Heart left ventricle (tissue), 16 donors: ENCODE data around the gene YARS1. TPM values are rescaled to one million over a fixed set of nuclear protein-coding genes. Genes with fewer than 3 reads are reported as not detected.
A peak's percentile ranks its signal among the peaks of the same experiment; 100 is the strongest.

Experiments used
- ATAC-seq, 4 donors: fragments of 200-7000 bp; cut with Tn5 transposase; one replicate each; pipeline ENCODE4 v1.9.1; 2020 to 2022; ENCODE audit warnings: moderate library complexity in 4 of 4, mild to moderate bottlenecking in 3 of 4, moderate number of reproducible peaks in 1 of 4
- DNase-seq, 5 donors: peaks; one replicate each; pipeline ENCODE4 v3.0.0-alpha.2; 2020
- H3K27ac ChIP-seq, 12 donors: fragments of 200-600 bp; sonication (generic) in 4 of 12; one replicate each; pipeline versions ENCODE4 v1.5.0 to v1.8.0; 2016 to 2022; ENCODE audit warnings: mild to moderate bottlenecking in 2 of 12
- H3K27me3 ChIP-seq, 9 donors: fragments of 200-600 bp; sonication (generic) in 2 of 9; one replicate each; pipeline versions ENCODE4 v1.5.1 to v1.8.0; 2016 to 2022; ENCODE audit warnings: mild to moderate bottlenecking in 3 of 9
- H3K36me3 ChIP-seq, 9 donors: fragments of 200-600 bp; sonication (generic) in 2 of 9; one replicate each; pipeline versions ENCODE4 v1.5.0 to v1.8.0; 2018 to 2022; ENCODE audit warnings: mild to moderate bottlenecking in 2 of 9
- H3K4me1 ChIP-seq, 12 donors: fragments of 200-600 bp; sonication (generic) in 4 of 12; one replicate each; pipeline versions ENCODE4 v1.5.0 to v1.8.0; 2016 to 2022; ENCODE audit warnings: mild to moderate bottlenecking in 3 of 12
- H3K4me3 ChIP-seq, 12 donors: fragments of 200-600 bp; sonication (generic) in 4 of 12; one replicate each; pipeline versions ENCODE4 v1.5.0 to v1.8.0; 2017 to 2022; ENCODE audit warnings: mild to moderate bottlenecking in 9 of 12, moderate library complexity in 4 of 12
- H3K9me3 ChIP-seq, 12 donors: fragments of 200-600 bp; sonication (generic) in 4 of 12; one replicate each; pipeline versions ENCODE4 v1.5.0 to v1.8.0; 2016 to 2022; ENCODE audit warnings: mild to moderate bottlenecking in 1 of 12
- POLR2A ChIP-seq, 2 donors: fragments of 450-650 bp; IDR thresholded peaks; one replicate each; pipeline ENCODE4 v1.6.1; 2017; ENCODE audit warnings: antibody characterized with exemption in 2 of 2, mild to moderate bottlenecking in 2 of 2, moderate library complexity in 2 of 2
- WGBS, 4 donors: extraction: QIAGEN DNeasy Blood & Tissue Kit in 2 of 4; methylation state at CpG; one replicate each; pipeline versions ENCODE4 v1.1.5 to v1.1.7; 2013 to 2018; 5-methylcytosine and 5-hydroxymethylcytosine counted together
- intact Hi-C, 10 donors: fragments of 100-400 bp; cut with DNase I; formaldehyde crosslinking; loops; one replicate each; pipeline versions ENCODE4 v1.11.1 to v1.14.2; 2022
- polyA plus RNA-seq, 2 donors: library from polyadenylated mRNA; stranded (reverse); fragments of 200-250 nt; gene quantifications; one replicate each; pipeline ENCODE4 v1.2.3, GENCODE V29; 2013
- total RNA-seq, 9 donors: library from RNA; depleted of rRNA in 2 of 9; stranded (reverse); fragments of >200 nt in 2 of 9; fragmentation: NEBNext Ultra II Directional in 3 of 9; extraction: Animal tissue kit (Norgen Biotek cat#: 25700) in 3 of 9; gene quantifications; one replicate each; pipeline versions ENCODE4 v1.1.0 to v1.2.4, GENCODE V29; 2016 to 2023
- TF ChIP-seq, protein P1 (sequence below), 12 donors: fragments of 200-600 bp; sonication (generic) in 4 of 12; IDR thresholded peaks; one replicate each; pipeline versions ENCODE4 v1.5.0 to v1.8.0; 2018 to 2022; ENCODE audit warnings: antibody characterized with exemption in 12 of 12, mild to moderate bottlenecking in 5 of 12
- donor health status: ischemic (EF 13 %, LVEDD 7.1; RV severe dilation, severe dysfunction).
- donor health status: healthy with polysubstance abuse.
- donor health status: DM: no; HTN: yes; CAD: no.
- donor health status: DM: no; HTN: no; CAD: no.
- donor health status: ischemic (EF 25% LVEDD 6.9; RV normal size, moderate dysfunction).
- donor health status: ischemic (EF 25% LVEDD 5.7; RV mildly dilated, moderate dysfunction).
- donor health status: healthy.
- donor health status: DM: yes; HTN: yes; CAD: no.
- donor health status: ischemic (EF 35%, LVEDD 5.7; RV mildly dilated, moderate dysfunction).
- donor health status: nonischemic (EF 11% LVEDD 7.7; RV severe dilation, severe dysfunction).
- donor health status: DM: yes; HTN: yes; CAD: no.
- donor health status: PGD.
- donor health status: ischemic (EF 29% LVEDD 5.4; RV normal size, mild dysfunction).
- donor health status: nonischemic (EF 23%, LVEDD 6.1; RV moderate dilation, normal function).

Gene YARS1
- total and polyA plus RNA-seq, 11 donors, result 18.6 to 61.3 (median 34.8) TPM

DNA sequence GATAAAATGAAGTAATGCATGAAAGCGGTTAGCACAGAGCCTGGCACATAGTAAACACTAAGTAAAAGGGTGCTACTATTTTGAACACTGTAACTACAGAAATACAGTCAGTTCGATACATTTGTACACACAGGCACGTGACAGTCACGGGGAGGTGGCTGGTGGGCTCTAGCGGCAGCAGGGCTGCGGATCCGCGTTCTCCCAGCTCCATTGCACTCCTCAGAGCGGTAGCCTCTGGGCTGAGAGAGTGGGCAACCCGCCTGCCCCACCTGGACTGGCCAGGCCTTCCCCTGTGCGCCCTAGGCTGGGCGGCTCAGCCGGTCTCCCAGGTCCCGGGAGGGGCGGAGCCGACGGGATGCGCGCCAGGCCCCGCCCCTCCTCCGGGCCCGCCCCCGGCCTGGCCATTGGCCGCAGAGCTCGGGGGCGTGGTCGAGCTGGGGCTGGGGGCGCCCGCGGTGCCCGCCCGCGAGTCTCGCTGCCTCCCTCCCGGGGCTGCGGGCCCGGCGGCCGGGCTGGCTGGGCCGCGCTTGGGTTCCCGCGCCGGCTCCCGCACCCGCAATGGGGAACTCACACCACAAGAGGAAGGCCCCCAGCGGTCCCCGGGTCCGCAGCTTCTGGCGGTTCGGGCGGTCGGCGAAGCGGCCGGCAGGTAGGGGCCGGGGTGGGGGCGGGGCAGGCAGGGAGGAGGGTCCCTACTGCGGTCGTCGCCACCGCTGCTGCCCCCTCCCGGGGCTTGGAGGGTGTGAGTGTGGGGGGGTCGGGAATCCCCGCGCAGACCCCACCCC is 63.4 kb downstream of the YARS1 start:
- peak overlapping the region in 1 of 12 donors; percentile 24 for H3K27ac ChIP-seq
- H3K9me3 ChIP-seq, result no peaks in the 10 kb centered on the region
- peaks cover 3 to 22% (median 14%) of the 10 kb centered on the region in 12 donors for H3K4me1 ChIP-seq
- intact Hi-C loops, result no loop called here
- ATAC-seq (peak; percentile 48 to 95 (median 92)), DNase-seq (peak; percentile 60 to 84 (median 66))
- TF ChIP-seq, protein P1, sequence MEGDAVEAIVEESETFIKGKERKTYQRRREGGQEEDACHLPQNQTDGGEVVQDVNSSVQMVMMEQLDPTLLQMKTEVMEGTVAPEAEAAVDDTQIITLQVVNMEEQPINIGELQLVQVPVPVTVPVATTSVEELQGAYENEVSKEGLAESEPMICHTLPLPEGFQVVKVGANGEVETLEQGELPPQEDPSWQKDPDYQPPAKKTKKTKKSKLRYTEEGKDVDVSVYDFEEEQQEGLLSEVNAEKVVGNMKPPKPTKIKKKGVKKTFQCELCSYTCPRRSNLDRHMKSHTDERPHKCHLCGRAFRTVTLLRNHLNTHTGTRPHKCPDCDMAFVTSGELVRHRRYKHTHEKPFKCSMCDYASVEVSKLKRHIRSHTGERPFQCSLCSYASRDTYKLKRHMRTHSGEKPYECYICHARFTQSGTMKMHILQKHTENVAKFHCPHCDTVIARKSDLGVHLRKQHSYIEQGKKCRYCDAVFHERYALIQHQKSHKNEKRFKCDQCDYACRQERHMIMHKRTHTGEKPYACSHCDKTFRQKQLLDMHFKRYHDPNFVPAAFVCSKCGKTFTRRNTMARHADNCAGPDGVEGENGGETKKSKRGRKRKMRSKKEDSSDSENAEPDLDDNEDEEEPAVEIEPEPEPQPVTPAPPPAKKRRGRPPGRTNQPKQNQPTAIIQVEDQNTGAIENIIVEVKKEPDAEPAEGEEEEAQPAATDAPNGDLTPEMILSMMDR (IDR thresholded peaks at IDR 0.05), result no peak
- no peak for TF ChIP-seq POLR2A (IDR thresholded peaks at IDR 0.05)
- H3K4me3 ChIP-seq, result peak overlapping the region; percentile 34 to 74 (median 60)
- H3K36me3 ChIP-seq, result no peaks in the 10 kb centered on the region
- H3K27me3 ChIP-seq, result peaks cover 0 to 4% (median 0%) of the 10 kb centered on the region in 9 donors
- 2 to 5% (median 3%) methylated on average over 23 to 66 of the region's 66 CpGs for WGBS, 4 donors

DNA sequence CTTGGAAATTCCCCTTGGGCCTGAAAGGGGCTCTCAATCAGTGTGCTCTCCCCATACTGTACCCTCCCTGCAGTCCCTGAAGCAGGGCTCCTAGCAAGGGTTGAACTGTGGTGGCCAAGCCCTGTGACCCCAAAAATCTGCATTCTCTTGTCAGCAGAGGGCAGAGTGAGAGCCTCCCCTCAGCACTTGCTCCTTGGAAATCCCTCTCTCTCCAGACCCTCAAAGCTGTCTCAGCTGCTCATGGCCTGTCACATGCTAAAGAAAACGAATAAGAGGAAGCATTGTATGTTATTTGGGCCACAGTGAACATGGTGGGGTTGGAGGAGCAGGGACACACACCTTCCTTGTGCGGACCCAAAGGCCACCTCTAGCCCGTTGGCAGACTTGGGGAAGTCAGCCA is 67.4 kb downstream of the YARS1 start:
- Histone ChIP-seq H3K36me3 (no peaks in the 10 kb centered on the region), H3K4me1 (peaks cover 3 to 18% (median 14%) of the 10 kb centered on the region in 12 donors), H3K9me3 (no peaks in the 10 kb centered on the region), H3K4me3 (no peak overlapping the region), H3K27ac (no peak overlapping the region), H3K27me3 (peaks cover 0 to 4% (median 0%) of the 10 kb centered on the region in 9 donors)
- ATAC-seq (no peak), DNase-seq (no peak)
- intact Hi-C loops, result no loop called here
- no peak for TF ChIP-seq POLR2A (IDR thresholded peaks at IDR 0.05)
- TF ChIP-seq, protein P1 (IDR thresholded peaks at IDR 0.05), result no peak
- 82 to 94% (median 84%) methylated on average over 3 of the region's 3 CpGs for WGBS, 4 donors

DNA sequence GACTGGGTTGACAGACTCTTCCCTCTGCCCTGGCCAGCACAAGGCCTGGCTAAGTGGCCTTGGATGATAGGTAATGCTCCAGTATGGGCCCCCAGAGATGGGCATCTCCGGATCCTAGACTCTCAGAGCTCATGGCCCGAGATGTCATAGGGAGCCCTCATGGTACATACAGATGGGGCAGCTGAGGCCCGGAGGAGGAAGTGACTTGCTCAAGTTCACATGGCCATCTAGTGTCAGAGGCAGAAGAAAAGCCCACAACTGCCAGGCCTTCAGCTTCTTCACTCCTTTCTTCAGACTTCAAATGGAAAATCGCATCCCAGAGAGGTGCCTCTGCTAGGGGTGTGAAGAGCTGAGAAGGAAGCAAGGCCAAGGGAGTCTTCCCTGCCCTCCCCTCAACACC is 67.8 kb downstream of the YARS1 start:
- 89 to 100% (median 94%) methylated on average over 4 of the region's 4 CpGs for WGBS, 4 donors
- DNase-seq, result no peak
- intact Hi-C loops, result no loop called here
- peaks cover 3 to 13% (median 10%) of the 10 kb centered on the region in 12 donors for H3K4me1 ChIP-seq
- TF ChIP-seq, protein P1 (IDR thresholded peaks at IDR 0.05), result no peak
- TF ChIP-seq POLR2A (IDR thresholded peaks at IDR 0.05), result no peak
- H3K9me3 ChIP-seq, result no peaks in the 10 kb centered on the region
- H3K4me3 ChIP-seq, result no peak overlapping the region
- H3K36me3 ChIP-seq, result no peaks in the 10 kb centered on the region
- no peak for ATAC-seq
- no peak overlapping the region for H3K27ac ChIP-seq
- H3K27me3 ChIP-seq, result peaks cover 0 to 4% (median 0%) of the 10 kb centered on the region in 9 donors

DNA sequence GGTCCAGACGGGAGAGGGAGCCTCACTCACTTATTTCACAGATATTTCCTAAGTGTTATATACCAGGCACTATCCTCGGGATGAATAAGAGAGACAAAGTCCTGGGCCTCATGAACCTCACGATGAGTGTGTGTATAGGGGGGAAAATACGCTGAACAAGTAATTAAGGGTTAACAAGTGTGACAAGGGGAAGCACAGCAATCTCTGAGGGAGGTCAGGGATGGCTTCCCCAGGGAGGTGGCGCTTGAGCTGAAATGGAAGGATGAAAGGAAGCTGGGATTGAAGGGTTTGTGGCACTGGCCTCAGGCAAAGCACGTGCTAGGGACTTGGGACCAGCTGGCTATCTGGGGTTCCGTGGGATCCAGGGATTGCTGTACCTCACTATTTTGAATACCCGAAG is 68.2 kb downstream of the YARS1 start:
- TF ChIP-seq, protein P1 (IDR thresholded peaks at IDR 0.05), result no peak
- no peak for TF ChIP-seq POLR2A (IDR thresholded peaks at IDR 0.05)
- no peaks in the 10 kb centered on the region for H3K9me3 ChIP-seq
- H3K4me1 ChIP-seq, result peaks cover 3 to 9% (median 7%) of the 10 kb centered on the region in 12 donors
- DNase-seq (no peak), ATAC-seq (no peak)
- peaks cover 0 to 1% (median 0%) of the 10 kb centered on the region in 9 donors for H3K27me3 ChIP-seq
- intact Hi-C loops, result no loop called here
- H3K36me3 ChIP-seq, result no peaks in the 10 kb centered on the region
- H3K4me3 ChIP-seq, result no peak overlapping the region
- WGBS, 4 donors, result 84 to 92% (median 88%) methylated on average over 8 of the region's 8 CpGs
- H3K27ac ChIP-seq, result no peak overlapping the region
